BE2C (cell line): Measurements from ENCODE around the gene MARCHF4.

Experiments used
- DNase-seq: peaks from one replicate; pipeline ENCODE4 v3.0.0-alpha.2; 2020
- H3K27me3 ChIP-seq: fragments of 250-450 bp; sonication (Bioruptor Pico); 2 replicates; pipeline ENCODE4 v1.5.1; 2020; ENCODE audit warnings: mild to moderate bottlenecking
- H3K36me3 ChIP-seq: fragments of 250-450 bp; sonication (Bioruptor Pico); 2 replicates; pipeline ENCODE4 v1.5.1; 2020; ENCODE audit warnings: mild to moderate bottlenecking
- H3K4me1 ChIP-seq: fragments of 250-450 bp; sonication (Bioruptor Pico); 2 replicates; pipeline ENCODE4 v1.5.1; 2020
- H3K4me3 ChIP-seq: 2 replicates; pipeline ENCODE4 v1.5.1; 2011; ENCODE audit warnings: low read depth, low read length
- H3K9me3 ChIP-seq: fragments of 250-450 bp; sonication (Bioruptor Pico); 2 replicates; pipeline ENCODE4 v1.5.1; 2020
- CTCF ChIP-seq: IDR thresholded peaks from 2 replicates; pipeline ENCODE4 v1.5.1; 2012; ENCODE audit warnings: mild to moderate bottlenecking, low read depth, low read length

The MARCHF4 gene

GRCh38 chr2:216414772-216415319 is 42.6 kb upstream of the MARCHF4 start:
- Histone ChIP-seq H3K4me3 (no peak overlapping the region), H3K9me3 (no peaks in the 10 kb centered on the region), H3K27me3 (no peaks in the 10 kb centered on the region), H3K4me1 (peaks cover 5% of the 10 kb centered on the region; the same call in 1 of the 2 replicates), H3K36me3 (no peaks in the 10 kb centered on the region; the same call in 1 of the 2 replicates)
- no peak for DNase-seq
- TF ChIP-seq CTCF = no peak

GRCh38 chr2:216413882-216414281 is 41.6 kb upstream of the MARCHF4 start:
- Histone ChIP-seq H3K4me3 (no peak overlapping the region), H3K4me1 (peaks cover 5% of the 10 kb centered on the region; the same call in 1 of the 2 replicates), H3K27me3 (no peaks in the 10 kb centered on the region), H3K36me3 (no peaks in the 10 kb centered on the region; the same call in 1 of the 2 replicates), H3K9me3 (no peaks in the 10 kb centered on the region)
- DNase-seq = no peak
- no peak for TF ChIP-seq CTCF

GRCh38 chr2:216412022-216412999 is 40.0 kb upstream of the MARCHF4 start, which contains the start of gene SMARCAL1:
Gene SMARCAL1, plus strand, starts transcription at chr2:216412484. Its CDS starts 2,221 bp downstream, at chr2:216414705.
- Histone ChIP-seq H3K4me3 (peak within 1 kb of the TSS; percentile 79), H3K27me3 (no peaks in the 10 kb centered on the region), H3K9me3 (no peaks in the 10 kb centered on the region), H3K36me3 (no peaks in the 10 kb centered on the region; the same call in 1 of the 2 replicates), H3K4me1 (peaks cover 3% of the 10 kb centered on the region; the same call in 1 of the 2 replicates)
- peak; percentile 99 for DNase-seq
- no peak for TF ChIP-seq CTCF

GRCh38 chr2:216410550-216410949 is 38.3 kb upstream of the MARCHF4 start:
- Histone ChIP-seq H3K27me3 (no peaks in the 10 kb centered on the region), H3K4me1 (no peaks in the 10 kb centered on the region), H3K36me3 (no peaks in the 10 kb centered on the region; the same call in 1 of the 2 replicates), H3K9me3 (no peaks in the 10 kb centered on the region), H3K4me3 (no peak overlapping the region)
- no peak for DNase-seq
- no peak for TF ChIP-seq CTCF

- H3K9me3 ChIP-seq = no peaks in the 10 kb centered on the region
- no peak overlapping the region for H3K4me3 ChIP-seq
- no peaks in the 10 kb centered on the region for H3K27me3 ChIP-seq
- H3K4me1 ChIP-seq = no peaks in the 10 kb centered on the region
- no peak for DNase-seq
- no peaks in the 10 kb centered on the region for H3K36me3 ChIP-seq
- TF ChIP-seq CTCF = peak; percentile 41
Measured at GRCh38 chr2:216408426-216409290, 36.4 kb upstream of the MARCHF4 start.
